ENCODE results near the gene PTMS.

The PTMS gene

GRCh38 chr12:6765634-6766581 lies at the start of gene PTMS:
TSS of gene PTMS (plus strand) at chr12:6766363. CDS start at chr12:6766706, 343 bp downstream.
- Histone ChIP-seq H3K4me1 (ENCODE audit: insufficient read depth, poor library complexity, severe bottlenecking) (peaks cover 22% of the 10 kb centered on the region), H3K27ac (ENCODE audit: poor library complexity, severe bottlenecking) (peak within 1 kb of the TSS; percentile 86), H3K9me3 (ENCODE audit: severe bottlenecking) (no peaks in the 10 kb centered on the region), H3K27me3 (ENCODE audit: insufficient read depth, poor library complexity, severe bottlenecking) (no peaks in the 10 kb centered on the region), H3K4me3 (ENCODE audit: severe bottlenecking) (peak within 1 kb of the TSS; percentile 95), H3K36me3 (ENCODE audit: low read depth) (peaks cover 9% of the 10 kb centered on the region; the same call in 1 of the 2 replicates)
- DNase-seq (ENCODE audit: low spot score) (peak; percentile 93), ATAC-seq (ENCODE audit: low read depth) (peak; percentile 57)
- no peak for TF ChIP-seq CTCF (IDR thresholded peaks at IDR 0.05; ENCODE audit: poor library complexity, severe bottlenecking)

GRCh38 chr12:6716874-6717437 lies 49.2 kb upstream of the PTMS start:
- H3K27ac ChIP-seq (ENCODE audit: poor library complexity, severe bottlenecking): no peak overlapping the region
- DNase-seq (ENCODE audit: low spot score) (no peak), ATAC-seq (ENCODE audit: low read depth) (no peak)
- H3K36me3 ChIP-seq (ENCODE audit: low read depth): no peaks in the 10 kb centered on the region
- H3K9me3 ChIP-seq (ENCODE audit: severe bottlenecking): no peaks in the 10 kb centered on the region
- TF ChIP-seq CTCF (IDR thresholded peaks at IDR 0.05; ENCODE audit: poor library complexity, severe bottlenecking): no peak
- H3K4me3 ChIP-seq (ENCODE audit: severe bottlenecking): no peak overlapping the region
- H3K27me3 ChIP-seq (ENCODE audit: insufficient read depth, poor library complexity, severe bottlenecking): no peaks in the 10 kb centered on the region
- no peaks in the 10 kb centered on the region for H3K4me1 ChIP-seq (ENCODE audit: insufficient read depth, poor library complexity, severe bottlenecking)

GRCh38 chr12:6722863-6723262 lies 43.3 kb upstream of the PTMS start:
- H3K27me3 ChIP-seq (ENCODE audit: insufficient read depth, poor library complexity, severe bottlenecking): no peaks in the 10 kb centered on the region
- H3K4me1 ChIP-seq (ENCODE audit: insufficient read depth, poor library complexity, severe bottlenecking): peaks cover 8% of the 10 kb centered on the region
- H3K36me3 ChIP-seq (ENCODE audit: low read depth): peaks cover 7% of the 10 kb centered on the region; the same call in 1 of the 2 replicates
- no peaks in the 10 kb centered on the region for H3K9me3 ChIP-seq (ENCODE audit: severe bottlenecking)
- ATAC-seq (ENCODE audit: low read depth) (no peak), DNase-seq (ENCODE audit: low spot score) (no peak)
- TF ChIP-seq CTCF (IDR thresholded peaks at IDR 0.05; ENCODE audit: poor library complexity, severe bottlenecking): no peak
- peak overlapping the region; percentile 52 for H3K4me3 ChIP-seq (ENCODE audit: severe bottlenecking)
- H3K27ac ChIP-seq (ENCODE audit: poor library complexity, severe bottlenecking): peak overlapping the region; percentile 70

GRCh38 chr12:6723607-6724408 lies 42.4 kb upstream of the PTMS start, which contains the start of gene COPS7A:
TSS of gene COPS7A (plus strand) at chr12:6724046. CDS start at chr12:6724657, 611 bp downstream.
- peak; percentile 98 for DNase-seq (ENCODE audit: low spot score)
- peaks cover 15% of the 10 kb centered on the region for H3K36me3 ChIP-seq (ENCODE audit: low read depth)
- ATAC-seq (ENCODE audit: low read depth): peak; percentile 97
- TF ChIP-seq CTCF (IDR thresholded peaks at IDR 0.05; ENCODE audit: poor library complexity, severe bottlenecking): peak; percentile 23
- no peaks in the 10 kb centered on the region for H3K27me3 ChIP-seq (ENCODE audit: insufficient read depth, poor library complexity, severe bottlenecking)
- peak within 1 kb of the TSS; percentile 52 for H3K4me3 ChIP-seq (ENCODE audit: severe bottlenecking)
- H3K9me3 ChIP-seq (ENCODE audit: severe bottlenecking): no peaks in the 10 kb centered on the region
- peaks cover 8% of the 10 kb centered on the region for H3K4me1 ChIP-seq (ENCODE audit: insufficient read depth, poor library complexity, severe bottlenecking)
- peak within 1 kb of the TSS; percentile 70 for H3K27ac ChIP-seq (ENCODE audit: poor library complexity, severe bottlenecking)
